Islet of Langerhans (tissue), 1 donor: ENCODE results near the gene RAB3C.

Source experiments
- FAIRE-seq: peaks from one replicate; lab custom pipeline; 2011; peaks lifted over from hg19 to GRCh38; lab: Jason Lieb, UNC

RAB3C gene

GRCh38 chr5:58834242-58835225 lies 251.7 kb downstream of the RAB3C start:
- no peak for FAIRE-seq

GRCh38 chr5:58836351-58836750 lies 253.5 kb downstream of the RAB3C start:
- FAIRE-seq, result no peak

GRCh38 chr5:58838729-58839128 lies 255.9 kb downstream of the RAB3C start:
- no peak for FAIRE-seq

GRCh38 chr5:58842852-58843251 lies 260.0 kb downstream of the RAB3C start:
- no peak for FAIRE-seq

GRCh38 chr5:58844395-58844794 lies 261.5 kb downstream of the RAB3C start:
- FAIRE-seq, result no peak

GRCh38 chr5:58847041-58847440 lies 264.2 kb downstream of the RAB3C start:
- FAIRE-seq, result no peak

GRCh38 chr5:58849223-58849622 lies 266.3 kb downstream of the RAB3C start:
- FAIRE-seq, result no peak

- peak; percentile 97 for FAIRE-seq
These were observed 267.2 kb downstream of the RAB3C start for GRCh38 chr5:58849921-58850667.

GRCh38 chr5:58851153-58851552 lies 268.3 kb downstream of the RAB3C start:
- no peak for FAIRE-seq

GRCh38 chr5:58851571-58851970 lies 268.7 kb downstream of the RAB3C start:
- FAIRE-seq, result no peak

- no peak for FAIRE-seq
These were observed 269.7 kb downstream of the RAB3C start for GRCh38 chr5:58852566-58852965.

GRCh38 chr5:58854441-58854840 lies 271.6 kb downstream of the RAB3C start:
- FAIRE-seq, result no peak

- peak; percentile 92 for FAIRE-seq
These were observed 273.2 kb downstream of the RAB3C start for GRCh38 chr5:58855851-58856739.

GRCh38 chr5:58857609-58858008 lies 274.7 kb downstream of the RAB3C start:
- no peak for FAIRE-seq

- FAIRE-seq, result peak; percentile 60
These were observed 277.8 kb downstream of the RAB3C start for GRCh38 chr5:58860680-58861079.

- no peak for FAIRE-seq
These were observed 286.1 kb downstream of the RAB3C start for GRCh38 chr5:58868931-58869330.

- FAIRE-seq, result peak; percentile 98
These were observed 288.9 kb downstream of the RAB3C start for GRCh38 chr5:58871648-58872242.

GRCh38 chr5:58872670-58873273 lies 289.9 kb downstream of the RAB3C start:
- FAIRE-seq, result peak; percentile 99

- no peak for FAIRE-seq
These were observed 292.7 kb downstream of the RAB3C start for GRCh38 chr5:58875599-58875998.

GRCh38 chr5:58885260-58885659 lies 302.4 kb downstream of the RAB3C start:
- FAIRE-seq, result no peak
